ENCODE data around the gene PCARE. TPM values are rescaled to one million over a fixed set of nuclear protein-coding genes. Genes with fewer than 3 reads are reported as not detected.
"Not testable (repeated sequence)": the region's sequence is repeated elsewhere in the genome, so short reads cannot be mapped to it uniquely, and the experiment has no call there.

PCARE gene
- polyA plus RNA-seq, 4 donors, result 0.24 to 0.35 (median 0.32) TPM

DNA sequence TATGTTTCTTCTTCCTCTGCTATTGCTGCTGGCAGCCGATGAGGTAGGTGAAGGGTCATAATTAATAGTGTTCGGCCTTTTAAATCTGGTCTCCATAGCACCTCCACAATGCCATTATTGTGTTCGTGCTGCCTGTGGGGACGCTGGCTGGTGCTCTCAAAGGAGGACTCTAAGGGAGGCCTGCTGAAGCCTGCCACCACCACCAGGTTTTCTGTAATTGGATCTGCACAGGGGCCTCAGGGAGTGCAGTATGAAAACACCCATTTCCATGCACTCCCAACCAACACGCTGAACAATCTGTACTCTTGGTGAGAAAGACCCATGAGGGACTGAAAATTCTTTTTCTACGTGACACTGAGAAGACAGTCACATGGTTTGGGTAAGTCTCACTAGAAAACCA is 23.2 kb upstream of the PCARE start:
- no peak for DNase-seq (ENCODE audit: low read depth in 4 of 4, low spot score in 2 of 4)

DNA sequence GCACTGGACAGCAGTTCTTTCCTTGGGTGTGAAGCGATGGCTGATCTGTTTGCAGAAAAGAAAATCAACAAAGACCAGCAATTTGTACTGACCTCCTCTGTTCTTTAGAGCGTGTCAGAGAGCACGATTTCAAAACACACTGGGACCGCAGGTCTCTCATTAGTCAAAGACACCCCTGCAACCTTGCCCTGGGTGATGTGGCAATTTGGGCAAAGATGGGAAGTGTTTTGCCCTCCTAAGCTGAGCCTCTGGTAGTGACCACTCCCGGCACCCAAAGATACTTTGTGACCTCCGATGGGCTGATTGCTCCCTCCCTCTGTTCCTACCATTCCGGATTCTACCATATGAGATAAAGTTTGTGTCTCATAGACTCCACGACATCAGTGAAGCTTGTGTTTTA is 22.6 kb upstream of the PCARE start:
- no peak for DNase-seq (ENCODE audit: low read depth in 4 of 4, low spot score in 2 of 4)

DNA sequence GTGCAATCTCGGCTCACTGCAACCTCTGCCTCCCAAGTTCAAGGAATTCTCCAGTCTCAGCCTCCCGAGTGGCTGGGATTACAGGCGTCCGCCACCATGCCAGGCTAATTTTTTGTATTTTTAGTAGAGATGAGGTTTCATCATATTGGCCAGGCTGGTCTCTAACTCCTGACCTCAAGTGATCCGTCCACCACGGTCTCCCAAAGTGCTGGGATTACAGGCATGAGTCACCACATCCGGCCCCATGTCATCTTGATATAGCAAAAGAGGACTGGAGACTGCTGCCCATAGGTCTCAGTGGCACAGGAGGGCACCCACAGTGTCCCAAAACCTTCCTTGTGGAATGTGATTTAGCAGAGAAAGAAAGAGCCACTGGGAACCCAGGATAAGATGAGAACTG is 16.0 kb upstream of the PCARE start:
- not testable (repeated sequence) for DNase-seq (ENCODE audit: low read depth in 4 of 4, low spot score in 2 of 4)

DNA sequence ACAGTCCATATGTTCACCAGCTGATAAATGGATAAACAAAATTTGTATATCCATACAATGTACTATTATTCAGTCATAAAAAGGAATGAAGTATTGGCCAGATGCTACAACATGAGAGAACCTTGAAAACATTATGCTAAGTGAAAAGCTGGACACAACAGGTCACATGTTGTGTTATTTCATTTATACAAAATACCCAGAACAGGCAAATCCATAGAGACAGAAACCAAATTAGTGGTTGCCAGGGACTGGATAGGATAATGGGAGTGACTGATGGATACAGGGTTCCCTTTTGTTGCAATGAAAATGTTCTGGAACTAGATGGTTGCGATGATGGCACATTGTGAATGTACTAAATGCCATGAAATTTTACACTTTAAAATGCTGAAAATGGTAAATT is 10.2 kb upstream of the PCARE start:
- DNase-seq (ENCODE audit: low read depth in 4 of 4, low spot score in 2 of 4), result no peak

DNA sequence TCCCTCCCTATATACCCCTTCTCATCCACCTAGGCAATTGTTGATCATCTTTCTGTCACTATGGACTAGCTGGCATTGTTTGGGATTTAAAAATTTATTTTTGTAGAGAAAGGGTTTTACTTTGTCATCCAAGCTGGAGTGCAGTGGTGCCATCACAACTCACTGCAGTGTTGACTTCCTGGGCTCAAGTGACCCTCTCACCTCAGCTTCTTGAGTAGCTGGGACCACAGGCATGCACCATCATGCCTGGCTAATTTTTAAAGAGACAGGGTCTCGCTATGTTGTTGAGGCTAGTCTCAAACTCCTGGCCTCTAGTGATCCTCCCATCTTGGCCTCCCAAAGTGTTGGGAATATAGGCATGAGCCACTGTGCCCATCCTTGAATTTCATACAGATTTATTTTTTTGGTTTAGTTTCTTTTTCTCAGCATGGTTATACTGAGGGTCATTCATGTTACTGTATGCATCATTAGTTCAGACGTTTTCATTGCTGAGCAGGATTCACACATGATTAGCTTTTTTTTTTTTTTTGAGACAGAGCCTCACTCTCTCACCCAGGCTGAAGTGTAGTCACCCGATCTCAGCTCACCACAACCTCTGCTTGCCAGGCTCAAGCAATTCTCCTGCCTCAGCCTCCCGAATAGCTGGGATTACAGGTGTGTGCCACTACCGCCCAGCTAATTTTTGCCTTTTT is 8.6 kb upstream of the PCARE start:
- DNase-seq (ENCODE audit: low read depth in 4 of 4, low spot score in 2 of 4), result no peak

DNA sequence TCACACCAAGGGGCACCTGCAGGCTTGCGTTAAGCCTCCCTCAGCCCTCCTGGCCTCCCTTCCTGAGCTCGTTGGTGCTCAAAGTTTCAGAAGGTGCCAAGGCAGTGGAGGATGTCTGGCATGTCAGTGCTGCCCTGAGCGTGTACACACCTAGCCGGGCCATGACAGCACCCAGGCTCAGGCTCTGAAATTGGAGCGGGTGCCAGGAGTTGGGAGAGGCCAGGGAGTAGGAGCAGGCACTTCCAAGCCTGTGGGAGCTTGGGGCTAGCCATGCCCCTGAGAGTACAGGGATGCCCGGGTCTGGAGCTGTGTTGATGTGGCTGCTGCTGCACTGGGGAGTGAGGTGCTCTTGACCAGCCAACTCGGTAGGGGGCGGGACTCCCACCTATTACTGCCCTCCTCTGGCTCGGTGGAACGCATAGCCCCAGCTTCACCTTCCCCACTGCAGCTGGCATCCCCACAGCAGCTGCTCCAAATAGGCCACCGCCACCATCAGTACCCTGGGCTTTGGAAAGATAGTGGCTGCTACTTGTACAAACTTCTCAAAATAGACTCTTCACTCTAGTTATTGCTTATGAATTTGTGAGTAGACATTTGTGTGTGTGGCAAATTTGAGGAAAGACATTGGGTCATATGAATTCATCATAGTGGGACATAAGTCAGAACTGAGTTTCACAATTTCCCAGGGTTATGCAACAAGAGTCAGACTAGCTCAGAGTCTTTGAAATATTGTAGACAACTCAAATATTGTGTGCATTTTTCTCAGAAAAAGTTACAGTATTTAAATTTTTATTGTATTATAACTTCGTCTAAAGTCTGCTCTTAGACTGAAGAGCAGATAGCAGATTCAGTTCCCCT is 6.8 kb upstream of the PCARE start:
- DNase-seq (ENCODE audit: low read depth in 4 of 4, low spot score in 2 of 4), result no peak

DNA sequence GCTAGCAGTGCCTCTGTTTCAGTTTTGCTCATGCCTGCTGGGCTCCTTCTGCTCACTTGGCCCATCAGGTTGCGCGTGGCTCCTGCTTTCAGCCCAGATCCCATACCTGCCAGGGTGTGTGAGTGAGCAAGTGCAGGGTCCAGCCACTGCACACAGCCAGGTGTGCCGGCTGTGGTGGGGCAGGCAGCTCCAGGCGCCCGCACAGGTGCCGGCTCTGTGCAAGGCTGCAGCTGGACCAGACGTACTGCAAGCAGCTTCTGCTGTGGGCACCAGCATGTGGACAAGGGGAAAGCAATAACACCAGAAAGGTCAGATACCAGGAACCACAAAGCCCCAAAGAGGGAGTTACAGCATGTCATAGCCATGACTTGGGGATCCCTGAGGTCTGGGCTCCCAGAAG is 5.6 kb upstream of the PCARE start:
- no peak for DNase-seq (ENCODE audit: low read depth in 4 of 4, low spot score in 2 of 4)

DNA sequence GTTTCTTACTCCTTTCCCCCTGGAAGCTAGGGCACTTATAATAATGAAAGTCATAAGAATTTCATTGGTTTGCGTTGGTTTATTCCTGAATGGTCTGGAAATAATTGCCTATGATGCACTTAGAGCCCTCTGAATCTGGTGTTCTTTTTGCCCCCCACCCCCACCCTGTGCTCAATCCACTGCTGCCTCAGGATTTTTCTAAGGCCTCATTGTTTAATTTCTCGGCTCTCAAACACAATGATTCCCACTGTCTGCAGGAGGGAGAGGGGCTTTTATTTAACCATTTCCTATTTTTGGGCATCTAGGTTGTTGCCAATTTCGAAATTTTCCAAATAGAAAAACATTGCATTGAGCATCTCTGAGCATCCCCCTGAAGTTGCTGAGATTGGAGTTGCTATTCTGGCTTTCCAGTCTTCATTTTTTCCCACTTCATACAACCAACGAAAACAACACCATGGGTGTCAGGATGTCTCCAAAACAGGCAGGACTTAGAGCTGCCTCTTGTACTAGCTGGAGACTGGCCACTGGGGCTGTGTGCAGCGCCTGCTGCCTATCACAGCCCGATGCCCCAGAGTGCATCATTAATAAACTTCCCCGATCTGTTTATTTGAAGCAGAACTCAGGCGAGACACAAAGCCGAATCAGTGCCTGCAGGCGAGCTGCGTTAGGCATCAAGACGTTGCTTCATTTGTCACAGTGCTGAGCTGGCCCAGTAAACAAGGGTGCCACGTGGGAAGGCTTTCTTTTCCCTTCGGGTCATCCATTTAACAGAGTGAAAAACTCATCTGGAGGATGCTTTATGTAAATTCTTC is 1.8 kb upstream of the PCARE start:
- DNase-seq (ENCODE audit: low read depth in 4 of 4, low spot score in 2 of 4), result no peak

DNA sequence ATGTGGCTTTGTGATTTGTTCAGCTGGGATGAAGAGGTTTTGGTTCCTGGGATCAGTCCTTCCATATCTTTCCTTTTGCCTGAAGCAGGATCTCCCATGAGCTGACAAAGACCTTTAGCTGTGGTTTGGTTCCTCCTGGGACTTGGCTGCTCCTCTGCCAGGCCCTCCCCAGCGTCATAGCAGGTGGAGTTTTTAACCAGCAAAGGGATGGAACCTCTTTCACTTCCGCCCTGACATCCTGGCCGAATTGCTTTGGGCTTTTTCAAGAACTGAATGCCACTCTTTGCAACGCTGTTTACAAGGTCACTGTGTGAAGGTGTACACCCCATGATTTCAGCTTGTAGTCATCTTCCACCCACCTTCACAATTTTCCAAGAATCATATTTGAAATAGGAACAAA is 390 bp downstream of the PCARE start:
- no peak for DNase-seq (ENCODE audit: low read depth in 4 of 4, low spot score in 2 of 4)

DNA sequence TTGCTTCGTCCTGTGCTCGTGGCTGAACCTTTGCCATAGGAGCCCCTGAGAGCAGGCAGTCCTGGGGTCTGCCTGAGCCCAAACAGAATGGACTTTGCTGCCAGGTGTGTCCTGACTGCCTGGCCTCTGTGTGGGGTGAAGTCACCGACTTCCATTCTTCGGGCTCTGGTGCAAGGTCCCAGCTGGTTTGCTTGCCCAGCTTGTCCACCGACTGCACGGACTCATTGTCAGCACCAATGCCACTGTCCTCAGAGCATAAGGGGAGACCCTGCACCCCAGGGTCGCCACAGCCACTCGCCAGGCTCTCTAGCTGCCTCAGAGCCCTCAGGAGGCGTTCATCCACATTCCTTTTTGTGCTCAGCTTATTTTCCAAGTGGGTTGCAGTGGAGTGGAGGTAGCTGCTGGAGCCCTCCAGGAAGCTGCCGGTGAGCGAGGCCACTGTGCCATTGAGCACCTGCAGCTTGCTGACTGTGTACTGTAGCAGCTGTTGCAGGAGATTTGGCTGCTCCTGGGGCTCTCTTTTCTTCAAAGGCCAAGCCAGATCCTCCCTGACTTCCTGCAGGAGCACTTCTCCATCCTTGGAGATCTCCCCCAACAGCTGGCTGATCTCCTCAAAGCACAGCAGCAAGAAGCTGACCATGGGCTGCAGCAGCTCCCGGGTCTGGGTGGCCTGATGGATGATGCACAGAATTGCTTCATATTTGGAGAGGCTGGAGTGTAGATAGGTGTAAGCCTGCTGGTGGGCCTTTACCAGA is 1.2 kb downstream of the PCARE start:
- no peak for DNase-seq (ENCODE audit: low read depth in 4 of 4, low spot score in 2 of 4)

DNA sequence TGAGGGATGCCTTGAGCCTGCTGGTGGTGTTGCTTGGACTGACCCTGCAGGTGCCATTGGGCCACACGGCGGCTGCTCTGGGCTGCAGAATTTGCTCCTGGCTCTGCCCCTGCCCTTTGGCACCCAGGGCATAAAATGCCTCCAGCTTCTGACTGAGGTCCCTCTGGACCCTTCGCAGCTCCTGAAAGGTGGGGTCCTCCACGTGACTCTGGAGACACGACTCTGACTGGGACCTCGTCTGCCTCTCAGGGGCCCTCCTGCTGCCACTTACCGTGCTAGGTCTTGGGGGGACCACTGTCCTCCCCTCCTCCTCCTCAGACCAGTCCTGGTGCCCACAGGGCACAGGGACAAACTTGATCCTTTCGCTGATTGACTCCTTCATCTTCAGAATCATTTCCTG is 2.1 kb downstream of the PCARE start:
- DNase-seq (ENCODE audit: low read depth in 4 of 4, low spot score in 2 of 4), result no peak

DNA sequence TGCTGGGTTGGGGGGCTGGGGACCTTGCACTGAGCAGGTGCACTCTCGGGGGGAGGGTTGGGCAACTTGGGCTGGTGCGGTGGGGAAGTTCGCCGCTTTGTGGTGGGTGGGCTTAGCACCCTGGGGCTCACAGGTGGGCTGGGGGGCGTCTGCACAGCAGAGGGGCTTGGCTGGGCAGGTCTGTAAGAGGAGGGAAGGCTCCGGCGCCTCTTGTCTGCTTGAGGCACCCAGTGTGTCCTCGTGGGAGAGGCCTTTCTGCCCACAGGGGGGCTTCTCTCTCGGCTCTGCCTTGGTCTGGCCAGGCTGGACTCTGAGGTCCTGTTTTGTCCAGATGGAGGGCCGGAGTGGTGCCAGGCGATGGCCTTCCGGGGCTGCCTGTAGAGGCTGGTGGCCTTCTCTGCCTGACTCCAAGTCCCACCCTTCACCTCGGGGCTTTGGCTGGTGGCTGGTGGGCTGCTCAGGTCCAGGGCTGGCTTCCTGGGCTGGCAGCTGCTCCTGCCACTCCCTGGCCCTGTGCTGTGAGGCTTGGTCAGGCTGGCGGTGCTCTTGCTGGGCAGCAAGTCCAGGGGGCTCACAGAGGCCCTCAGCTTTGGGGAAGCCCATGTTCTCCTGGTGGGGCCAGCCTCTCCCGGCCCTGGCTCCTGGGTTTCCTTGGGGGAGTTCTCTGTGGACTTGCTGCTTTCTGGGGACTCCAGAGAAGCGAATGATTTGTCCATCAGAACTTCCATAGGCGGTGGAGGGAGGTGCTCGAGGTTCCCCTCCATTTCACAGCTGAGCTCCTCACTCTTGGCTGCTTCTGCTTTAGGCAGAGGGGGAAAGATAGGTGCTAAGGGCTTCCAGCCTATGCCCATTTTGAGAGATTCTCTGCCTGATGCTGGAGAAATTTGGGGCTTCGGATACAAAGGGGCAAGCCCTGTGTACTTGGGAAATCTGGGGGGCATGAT is 3.0 kb downstream of the PCARE start:
- DNase-seq (ENCODE audit: low read depth in 4 of 4, low spot score in 2 of 4), result no peak

DNA sequence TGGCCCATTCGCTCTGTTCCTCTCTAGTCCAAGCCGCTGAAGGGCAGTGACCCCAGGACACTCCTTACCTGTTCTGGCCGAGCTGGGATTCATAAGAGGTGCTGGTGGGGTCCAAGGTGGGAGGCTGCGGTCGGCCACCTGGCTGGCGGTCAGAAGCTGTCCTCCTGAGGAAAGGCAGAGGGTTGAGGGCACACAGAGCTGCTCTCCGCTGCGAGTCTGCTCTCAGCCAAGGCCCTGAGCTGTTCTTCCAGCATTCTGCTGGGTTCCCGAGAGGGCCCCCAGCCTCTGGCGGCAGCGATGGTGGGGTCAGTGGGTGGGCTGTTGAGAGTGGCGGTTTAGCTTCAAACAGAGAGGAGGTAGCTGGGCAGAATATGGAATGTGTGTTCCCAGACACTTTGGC is 3.8 kb downstream of the PCARE start:
- no peak for DNase-seq (ENCODE audit: low read depth in 4 of 4, low spot score in 2 of 4)

DNA sequence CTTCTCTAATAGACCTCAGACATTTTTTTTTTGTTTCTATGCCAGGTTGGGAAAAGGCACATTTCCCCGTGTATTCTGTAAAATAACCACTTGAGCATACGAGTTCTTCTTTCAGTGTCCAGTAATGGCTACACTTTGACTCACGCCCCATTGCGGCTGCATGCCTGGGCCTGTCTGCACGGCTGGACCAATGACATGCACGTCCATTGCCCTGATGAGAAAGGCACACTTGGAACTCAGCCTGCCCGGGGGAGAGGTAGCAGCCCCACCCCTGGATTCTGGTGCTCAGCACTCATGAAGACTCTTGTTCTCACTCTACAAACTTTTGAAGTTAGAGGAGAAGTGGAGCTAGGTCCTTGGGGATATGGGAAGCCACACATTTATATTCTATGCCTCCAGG is 5.8 kb downstream of the PCARE start:
- no peak for DNase-seq (ENCODE audit: low read depth in 4 of 4, low spot score in 2 of 4)

DNA sequence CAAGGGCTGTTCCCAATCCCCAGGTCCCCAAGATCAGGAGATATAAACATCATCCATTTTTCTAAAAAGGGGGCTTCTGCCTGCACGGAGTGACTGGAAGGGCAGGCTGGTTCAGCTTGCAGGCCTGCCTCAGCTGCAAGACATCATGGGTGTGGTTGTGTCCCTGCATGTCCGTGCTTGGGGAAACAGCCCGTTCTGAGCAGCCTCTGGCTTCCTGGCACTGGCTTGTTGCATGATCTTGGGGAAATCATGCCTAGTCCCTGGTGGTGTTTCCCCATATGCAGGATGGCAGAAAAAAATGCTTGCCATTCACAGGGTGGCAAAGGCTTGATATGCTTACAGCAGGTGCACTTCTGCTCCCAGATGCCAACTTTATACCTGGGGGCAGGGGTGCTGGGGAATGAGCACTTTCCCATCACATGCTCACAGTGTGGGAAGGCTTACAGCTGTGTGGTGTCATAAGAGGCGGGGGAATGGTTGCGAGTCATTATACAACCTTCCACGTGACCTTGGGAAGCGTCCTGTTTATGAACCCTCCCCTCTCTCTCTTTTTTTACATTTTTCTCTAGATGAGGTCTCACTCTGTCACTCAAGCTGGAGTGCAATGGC is 7.2 kb downstream of the PCARE start:
- DNase-seq (ENCODE audit: low read depth in 4 of 4, low spot score in 2 of 4), result no peak

DNA sequence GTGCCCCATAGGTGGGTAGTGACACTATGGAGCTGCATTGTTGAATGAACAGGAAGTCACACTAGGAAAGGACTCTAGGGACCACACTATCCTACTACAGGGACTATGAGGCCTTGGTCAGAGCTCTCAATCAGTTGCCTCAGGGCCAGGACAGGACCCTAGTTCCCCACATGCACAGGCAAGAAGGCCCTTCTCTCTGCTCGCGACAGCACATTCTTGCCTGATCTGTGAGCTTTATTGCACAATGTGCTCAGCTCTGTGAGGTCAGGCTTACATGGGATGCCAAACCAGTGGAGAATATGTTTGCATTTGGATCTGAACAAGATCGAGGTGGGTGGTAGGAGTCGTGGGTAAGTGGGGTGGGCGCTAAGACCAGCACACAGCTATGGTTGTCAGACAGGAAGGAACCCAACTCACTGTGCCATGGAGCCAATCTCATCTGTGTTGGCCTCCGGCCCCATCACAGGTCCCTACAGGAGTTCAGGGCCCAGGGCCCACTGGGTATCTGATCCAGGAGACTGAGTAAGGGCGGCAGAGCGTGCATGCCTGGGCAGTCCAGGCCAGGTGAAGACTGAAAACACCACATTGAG is 8.0 kb downstream of the PCARE start:
- no peak for DNase-seq (ENCODE audit: low read depth in 4 of 4, low spot score in 2 of 4)

DNA sequence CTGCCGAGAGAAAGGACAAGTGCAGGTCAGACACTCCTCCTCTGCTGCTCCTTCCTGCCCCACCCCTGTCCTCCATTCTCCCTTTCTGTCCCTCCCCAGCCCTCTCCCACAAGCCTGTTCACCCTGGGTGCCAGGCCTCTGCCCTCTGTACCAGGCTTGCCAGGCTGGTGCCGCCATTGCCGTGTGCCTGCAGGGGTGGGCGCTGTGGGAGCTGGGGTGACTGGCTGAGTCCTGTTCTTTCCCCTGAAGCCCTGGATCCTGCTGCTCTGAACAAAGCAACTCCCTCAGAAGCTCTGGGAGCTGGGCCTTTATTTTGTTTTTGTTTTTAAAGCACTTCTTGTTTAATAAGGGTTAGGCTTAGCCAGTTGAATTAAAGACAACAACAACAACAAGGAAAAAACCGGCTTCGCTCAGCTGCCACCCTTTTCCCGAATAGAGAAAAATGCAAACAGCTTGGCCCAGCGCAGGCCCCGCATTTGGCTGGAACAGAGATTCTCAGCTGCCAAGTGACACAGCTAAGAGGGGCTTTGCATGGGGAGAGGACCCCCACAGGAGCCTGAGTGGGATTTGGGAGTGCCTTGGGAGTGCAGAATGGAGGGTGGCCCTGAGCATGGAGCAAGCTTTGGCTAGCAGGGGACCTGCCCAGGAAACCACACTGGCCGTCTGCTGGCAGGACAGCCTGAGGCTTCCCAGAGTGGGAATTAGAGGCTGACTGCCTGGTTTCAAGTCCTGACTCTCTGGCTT is 9.1 kb downstream of the PCARE start:
- no peak for DNase-seq (ENCODE audit: low read depth in 4 of 4, low spot score in 2 of 4)

DNA sequence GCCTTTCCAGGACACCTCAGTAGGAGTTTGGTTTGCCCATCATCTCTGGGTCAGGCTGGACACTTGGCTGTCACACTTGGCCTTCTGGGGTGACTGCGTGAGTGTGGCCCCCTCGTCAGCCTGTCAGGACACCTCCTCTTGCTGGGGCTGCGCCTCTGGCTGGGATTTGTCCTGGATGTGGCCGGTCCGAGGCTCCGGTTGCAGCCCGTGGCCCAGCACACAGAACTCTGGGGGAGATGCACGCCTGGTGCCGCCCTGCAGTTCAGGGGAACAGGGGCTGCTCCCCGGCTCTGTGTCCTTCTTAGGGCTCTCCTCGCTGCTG is 9.6 kb downstream of the PCARE start:
- no peak for DNase-seq (ENCODE audit: low read depth in 4 of 4, low spot score in 2 of 4)
